Cortex of kidney (tissue), 1 donor: ENCODE data around the gene AR.
"Not testable (repeated sequence)": the region's sequence is repeated elsewhere in the genome, so short reads cannot be mapped to it uniquely, and the experiment has no call there.

Experiments
- DNase-seq: peaks from one replicate; lab custom pipeline; 2025; lab: John Stamatoyannopoulos, UW

The AR gene

DNA sequence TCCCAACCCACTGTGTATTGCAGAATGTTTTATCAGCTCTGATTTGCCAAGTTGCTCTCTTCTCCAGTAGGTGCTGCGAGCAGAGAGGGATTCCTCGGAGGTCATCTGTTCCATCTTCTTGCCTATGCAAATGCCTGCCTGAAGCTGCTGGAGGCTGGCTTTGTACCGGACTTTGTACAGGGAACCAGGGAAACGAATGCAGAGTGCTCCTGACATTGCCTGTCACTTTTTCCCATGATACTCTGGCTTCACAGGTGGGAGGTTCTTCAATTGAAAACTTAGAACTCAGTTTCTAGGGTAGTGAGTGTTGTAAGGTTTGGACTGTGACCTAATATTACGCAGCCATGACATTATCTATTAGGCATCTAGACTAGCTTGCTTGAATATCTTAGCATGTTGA is 24.9 kb downstream of the AR start:
- DNase-seq: peak; percentile 4

DNA sequence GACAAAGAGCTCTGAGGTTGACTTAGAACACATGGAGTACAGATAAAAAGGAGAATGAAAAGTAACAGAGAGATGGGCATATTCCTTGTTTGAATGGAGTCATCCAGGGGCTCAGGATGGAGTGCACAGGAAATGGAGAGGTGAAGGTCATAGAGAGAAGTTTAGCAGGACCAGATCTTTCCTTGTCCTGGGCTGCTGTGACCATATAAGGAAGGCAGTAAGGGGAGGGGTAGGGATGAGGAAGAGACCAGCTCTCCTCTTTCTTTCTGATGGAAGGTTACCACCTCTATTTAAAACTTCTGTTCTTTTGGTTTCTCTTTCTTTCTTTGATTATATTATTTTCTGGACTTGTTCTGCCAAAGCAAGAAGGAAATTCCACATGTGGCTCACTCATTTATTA is 27.0 kb downstream of the AR start:
- DNase-seq: no peak

DNA sequence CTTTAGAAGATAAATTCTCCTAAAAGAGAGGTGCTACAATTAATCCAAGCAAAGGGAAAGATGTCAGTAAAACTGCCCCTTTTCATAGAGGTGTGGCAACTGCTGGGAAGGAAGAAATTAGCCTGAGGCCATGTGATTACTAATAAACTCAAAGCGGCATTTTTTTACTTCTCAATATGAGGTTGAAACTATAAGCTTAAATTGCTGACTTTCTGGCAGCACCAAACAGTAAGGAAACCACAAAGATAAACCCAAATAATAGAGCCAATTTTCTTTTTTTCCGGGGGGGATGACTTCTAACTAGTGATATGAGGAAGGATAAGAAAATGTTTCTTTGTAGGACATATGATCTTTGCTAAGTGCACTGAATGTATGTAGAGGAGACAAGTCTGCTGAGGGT is 30.9 kb downstream of the AR start:
- DNase-seq: no peak

- DNase-seq: no peak
Observed at GRCh38 chrX:67582436-67582835, 38.6 kb downstream of the AR start.

DNA sequence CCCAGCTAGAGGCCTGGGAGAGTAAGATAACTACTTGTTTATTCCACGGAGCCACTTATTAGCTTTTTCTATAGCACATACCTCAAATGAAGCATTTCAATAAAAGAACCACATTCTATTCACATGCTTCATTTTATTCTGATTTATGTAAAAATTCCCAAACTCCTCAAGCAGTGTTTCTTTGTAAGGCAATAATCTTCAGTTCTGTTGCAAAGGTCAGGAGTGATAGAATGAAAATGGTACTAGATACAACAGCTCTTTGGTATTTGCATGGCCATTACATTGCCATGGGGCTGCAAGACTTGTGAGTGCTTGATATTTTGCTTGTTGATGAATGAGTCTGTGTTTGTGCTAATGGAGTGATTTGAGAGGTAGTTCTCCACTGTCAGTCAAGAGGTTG is 39.4 kb downstream of the AR start:
- no peak for DNase-seq

- no peak for DNase-seq
Observed at GRCh38 chrX:67585401-67585800, 41.6 kb downstream of the AR start.

DNA sequence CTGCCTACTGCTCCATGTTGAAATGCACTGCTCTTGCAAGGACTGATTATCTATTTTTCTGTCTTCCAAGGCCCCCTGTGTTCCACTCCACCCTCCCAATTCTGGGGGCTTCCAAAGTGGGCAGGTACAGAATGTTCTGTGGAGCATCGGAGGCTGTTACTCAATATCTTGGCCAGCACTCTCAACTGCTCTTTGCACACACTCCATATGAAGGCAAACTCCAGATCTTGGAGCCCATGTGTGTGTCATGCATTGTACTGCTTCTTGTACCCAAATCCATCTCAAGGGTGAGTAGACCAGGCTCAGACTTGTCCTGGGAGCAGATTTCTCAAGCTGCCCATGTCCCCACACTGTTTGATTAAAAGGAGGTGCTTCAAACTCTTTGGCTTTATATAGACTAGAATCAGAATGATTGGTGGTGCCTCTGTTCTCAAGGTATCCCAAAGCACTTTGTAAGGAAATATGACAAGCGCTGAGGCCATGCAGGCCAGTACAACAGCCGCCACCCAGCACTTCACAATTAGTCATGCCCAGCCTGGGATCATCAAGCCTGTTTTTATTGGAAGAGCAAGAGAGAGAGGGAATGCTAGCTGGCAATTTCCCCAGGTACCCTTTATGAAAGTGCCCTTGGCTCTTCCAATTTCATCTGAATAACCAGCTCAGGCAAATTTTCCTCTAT is 44.3 kb downstream of the AR start:
- no peak for DNase-seq

DNA sequence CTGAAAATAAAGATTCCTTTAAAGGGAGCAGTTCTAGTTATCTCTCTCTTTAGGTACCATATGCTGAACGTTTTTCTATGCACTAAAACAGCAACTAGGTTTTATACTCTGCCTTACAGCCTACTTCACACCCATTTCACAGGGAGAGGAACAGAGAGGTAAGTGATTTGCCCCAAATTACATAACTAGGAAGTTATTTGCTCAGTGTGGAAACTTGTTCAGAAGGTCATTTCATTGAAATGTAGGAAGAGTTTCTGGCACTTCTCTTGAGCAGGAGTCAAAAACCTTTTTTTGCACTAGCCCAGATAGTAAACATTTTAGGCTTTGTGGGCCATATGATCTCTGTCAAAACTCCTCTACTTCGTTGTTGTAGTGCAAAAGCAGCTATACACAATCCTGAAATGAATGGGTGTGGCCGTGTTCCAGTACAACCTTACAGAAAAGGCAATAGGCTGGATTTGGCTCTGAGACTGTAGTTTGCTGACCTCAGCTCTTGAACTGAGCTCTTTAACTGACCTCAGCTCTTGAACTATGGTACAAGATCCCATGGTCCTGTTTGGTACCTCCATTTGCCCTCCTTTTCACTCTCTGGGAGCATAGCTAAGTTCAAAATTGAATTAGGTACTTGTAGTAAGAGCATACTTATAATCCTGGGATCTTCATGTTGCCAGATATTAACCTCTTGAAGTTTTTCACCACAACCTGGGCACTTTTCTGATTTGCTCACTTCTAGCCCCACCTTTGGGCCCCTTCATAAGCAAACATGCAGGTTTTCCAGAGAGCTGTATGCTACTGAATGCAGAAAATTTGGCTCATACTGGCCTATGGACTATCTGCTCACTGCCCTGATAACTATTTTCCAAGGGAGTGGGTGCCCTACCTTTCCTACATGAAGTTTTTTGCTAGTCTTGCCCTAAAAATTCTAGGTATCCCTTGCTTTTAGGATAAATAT is 53.3 kb downstream of the AR start:
- no peak for DNase-seq

DNA sequence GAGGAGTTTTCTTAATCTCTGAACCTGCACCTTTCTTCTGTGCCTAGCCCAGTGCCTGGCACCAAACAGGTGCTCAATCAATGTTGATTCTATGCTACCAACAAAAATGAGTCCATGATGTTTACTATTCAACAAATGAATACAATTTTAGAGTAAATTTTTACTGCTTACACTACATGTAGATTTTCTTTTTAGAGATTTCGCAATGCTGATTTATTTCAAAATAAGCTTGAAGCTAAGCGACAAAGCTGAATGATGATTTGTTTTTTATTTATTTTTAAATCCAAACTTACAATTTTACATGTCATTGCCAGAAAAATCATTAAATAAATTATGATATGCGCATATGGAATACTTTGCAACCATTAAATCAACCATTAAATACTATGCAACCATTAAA is 55.7 kb downstream of the AR start:
- no peak for DNase-seq

GRCh38 chrX:67601771-67602170 is 58.0 kb downstream of the AR start:
- DNase-seq: no peak

DNA sequence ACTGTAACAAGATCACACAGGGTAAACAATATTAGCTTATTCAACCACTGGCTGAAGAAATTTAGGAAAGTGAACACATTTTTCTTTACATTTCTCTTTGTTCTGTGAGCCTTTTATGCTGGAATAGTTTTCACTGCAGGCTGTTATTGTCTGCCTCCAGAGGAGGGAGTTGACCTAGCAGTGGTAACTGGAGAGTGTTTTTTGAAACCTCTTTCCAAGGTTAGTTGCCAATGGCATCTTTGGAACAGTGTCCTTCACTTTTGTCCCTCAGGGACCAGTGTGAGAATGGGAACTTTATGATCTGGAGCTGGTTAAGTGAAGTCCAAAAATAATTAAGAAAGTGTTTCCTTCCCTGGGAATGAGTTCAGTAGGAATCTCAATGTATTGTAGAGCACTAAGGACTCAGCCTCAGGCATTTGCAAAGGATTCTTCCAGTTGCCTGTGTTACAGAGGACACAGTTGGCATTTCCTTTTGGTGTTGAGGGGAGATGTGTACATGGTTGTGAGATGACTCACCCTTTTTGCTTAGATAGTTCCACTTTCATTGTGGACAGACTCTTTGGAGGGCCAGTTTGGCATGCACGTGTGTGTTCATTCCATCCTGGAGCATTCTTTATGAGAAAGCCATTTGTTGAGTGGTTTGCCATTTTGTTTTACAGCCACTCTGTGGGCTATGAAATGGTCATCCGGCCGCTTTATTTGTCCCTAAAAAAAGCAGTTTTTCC is 61.3 kb downstream of the AR start:
- DNase-seq: no peak

- DNase-seq: no peak
Observed at GRCh38 chrX:67607466-67607865, 63.6 kb downstream of the AR start.

GRCh38 chrX:67610282-67610681 is 66.5 kb downstream of the AR start:
- DNase-seq: no peak

- DNase-seq: no peak
Observed at GRCh38 chrX:67612231-67612630, 68.4 kb downstream of the AR start.

- no peak for DNase-seq
Observed at GRCh38 chrX:67613366-67613765, 69.5 kb downstream of the AR start.

DNA sequence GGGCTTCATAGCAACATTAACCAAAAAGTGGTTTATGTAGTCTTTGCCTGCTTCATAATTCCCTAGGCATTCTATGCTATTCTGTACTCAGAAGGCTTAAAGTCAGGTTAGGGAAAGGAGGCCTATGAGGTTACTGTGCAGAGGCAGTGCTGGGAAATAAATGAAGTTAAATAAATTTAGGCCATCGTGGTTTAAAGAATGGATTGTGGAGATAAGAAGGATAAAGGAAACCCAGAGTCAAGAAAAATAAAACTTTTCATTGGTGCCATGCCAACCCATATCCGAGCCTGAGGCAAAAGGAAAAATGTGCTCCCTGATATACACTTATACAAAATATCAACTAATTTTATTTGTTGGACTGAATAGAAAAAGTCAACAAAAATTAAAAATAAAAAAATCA is 70.2 kb downstream of the AR start:
- DNase-seq: no peak

DNA sequence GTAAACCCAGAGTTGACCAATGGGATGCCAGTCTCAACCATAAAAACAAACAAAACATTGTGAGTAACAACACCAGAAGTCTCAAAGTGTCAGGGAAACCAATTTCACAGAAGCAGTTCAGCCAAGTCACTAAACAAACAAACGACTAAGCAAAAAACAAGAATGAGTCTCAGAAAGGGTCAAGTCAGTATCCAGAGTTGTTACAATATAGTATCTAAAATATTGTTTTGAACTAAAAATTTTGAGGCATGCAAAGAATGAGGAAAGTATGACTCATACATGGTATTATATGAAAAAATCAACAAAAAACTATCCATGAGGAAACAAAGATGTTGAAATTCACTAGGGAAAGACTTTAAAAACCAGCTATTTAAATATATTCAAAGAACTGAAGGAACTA is 70.6 kb downstream of the AR start:
- no peak for DNase-seq

- no peak for DNase-seq
Observed at GRCh38 chrX:67619253-67619652, 75.4 kb downstream of the AR start.

DNA sequence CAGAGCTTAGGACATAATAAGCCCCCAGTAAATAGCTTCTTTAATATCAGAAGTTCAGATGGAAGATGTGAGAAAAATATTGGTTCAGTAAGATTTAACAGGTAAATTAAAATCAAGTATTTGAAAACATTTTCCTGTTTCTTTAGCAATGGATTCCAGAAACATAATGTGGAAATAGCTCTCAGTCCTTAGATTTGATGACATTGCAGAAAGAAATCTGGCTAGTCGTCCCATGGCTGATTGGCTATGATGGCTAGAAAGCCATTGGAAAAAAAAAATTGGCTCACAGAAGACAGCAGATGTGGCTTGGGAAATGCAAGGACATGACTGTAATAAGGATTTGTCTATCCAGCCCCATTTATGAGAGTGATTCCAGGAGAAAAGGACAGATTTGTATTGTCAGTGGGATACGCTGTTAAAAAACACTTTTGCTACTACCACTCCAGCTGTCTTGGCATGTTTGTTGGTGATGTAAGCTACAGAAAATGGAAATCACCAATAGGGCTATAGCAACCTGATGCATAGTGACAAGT is 78.3 kb downstream of the AR start:
- DNase-seq: no peak

GRCh38 chrX:67624325-67624724 is 80.5 kb downstream of the AR start:
- DNase-seq: no peak

- no peak for DNase-seq
Observed at GRCh38 chrX:67635424-67635823, 91.6 kb downstream of the AR start.

GRCh38 chrX:67636532-67636931 is 92.7 kb downstream of the AR start:
- no peak for DNase-seq

- not testable (repeated sequence) for DNase-seq
Observed at GRCh38 chrX:67637293-67637692, 93.5 kb downstream of the AR start.
